ENCODE data around the gene ASMTL.

ASMTL gene

GRCh38 chrX:1403228-1403627, 49.5 kb downstream of the ASMTL start:
- DNase-seq = no peak

GRCh38 chrX:1401611-1402430, 50.9 kb downstream of the ASMTL start:
- DNase-seq = no peak

- DNase-seq = no peak
Observed at GRCh38 chrX:1400742-1401471, 51.8 kb downstream of the ASMTL start.

- no peak for DNase-seq
Observed at GRCh38 chrX:1400049-1400448, 52.7 kb downstream of the ASMTL start.

GRCh38 chrX:1398431-1399340, 54.0 kb downstream of the ASMTL start:
- no peak for DNase-seq

- no peak for DNase-seq
Observed at GRCh38 chrX:1397441-1398270, 55.1 kb downstream of the ASMTL start.

- DNase-seq = no peak
Observed at GRCh38 chrX:1397001-1397400, 55.7 kb downstream of the ASMTL start.

- no peak for DNase-seq
Observed at GRCh38 chrX:1395646-1396216, 57.0 kb downstream of the ASMTL start.

- no peak for DNase-seq
Observed at GRCh38 chrX:1394731-1395501, 57.8 kb downstream of the ASMTL start.

GRCh38 chrX:1393871-1394615, 58.7 kb downstream of the ASMTL start:
- DNase-seq = no peak

GRCh38 chrX:1392376-1393068, 60.2 kb downstream of the ASMTL start:
- no peak for DNase-seq

GRCh38 chrX:1391707-1392375, 60.9 kb downstream of the ASMTL start, which contains the start of gene SLC25A6:
SLC25A6 (minus strand) TSS chrX:1392113; CDS start chrX:1392009, 104 bp downstream.
- DNase-seq = no peak

GRCh38 chrX:1391370-1391706, 61.4 kb downstream of the ASMTL start:
- DNase-seq = no peak

- DNase-seq = no peak
Observed at GRCh38 chrX:1390621-1391369, 61.9 kb downstream of the ASMTL start.

GRCh38 chrX:1389993-1390285, 62.8 kb downstream of the ASMTL start:
- DNase-seq = no peak

- DNase-seq = no peak
Observed at GRCh38 chrX:1389181-1389992, 63.3 kb downstream of the ASMTL start.

GRCh38 chrX:1388651-1389050, 64.1 kb downstream of the ASMTL start:
- no peak for DNase-seq
